H1 (cell line): ENCODE data around the gene PHF14. TPM values are rescaled to one million over a fixed set of nuclear protein-coding genes. Genes with fewer than 3 reads are reported as not detected.

Experiments used
- CTCF ChIA-PET: fragments of 300-600 bp; sonication (Branson Sonifier 250); formaldehyde crosslinking; loops from one replicate; lab custom pipeline; 2021; ENCODE audit not compliant: partially characterized antibody; lab: Charles Lee
- POLR2A ChIA-PET: fragments of 300-600 bp; sonication (Branson Sonifier 250); formaldehyde crosslinking; loops from one replicate; lab custom pipeline; 2021; ENCODE audit warnings: inconsistent platforms; ENCODE audit not compliant: partially characterized antibody; lab: Charles Lee
- DNase-seq, 2 experiments: peaks; one replicate each; pipeline versions ENCODE4 v3.0.0 to v3.0.0-alpha.2; 2010 to 2022; ENCODE audit warnings: low spot score in 2 of 2, low read depth in 1 of 2, mixed read lengths in 1 of 2
- FAIRE-seq: peaks from 2 replicates; lab custom pipeline; 2011; peaks lifted over from hg19 to GRCh38; lab: Jason Lieb, UNC
- H2AFZ ChIP-seq: 2 replicates; pipeline ENCODE4 v1.8.1; 2012; ENCODE audit warnings: low read length, inconsistent platforms
- H2AK5ac ChIP-seq: 2 replicates; pipeline ENCODE4 v1.6.1; 2013; ENCODE audit warnings: low read depth, low read length
- H2BK120ac ChIP-seq: replicated peaks from 2 replicates; pipeline ENCODE3; 2013; ENCODE audit warnings: low read depth, low read length, inconsistent platforms
- H2BK12ac ChIP-seq: 2 replicates; pipeline ENCODE4 v1.6.1; 2013; ENCODE audit warnings: low read depth, low read length
- H2BK15ac ChIP-seq: 2 replicates; pipeline ENCODE4 v1.6.1; 2013; ENCODE audit warnings: low read length
- H2BK20ac ChIP-seq: 2 replicates; pipeline ENCODE4 v1.6.1; 2013; ENCODE audit warnings: low read length
- H2BK5ac ChIP-seq: 2 replicates; pipeline ENCODE4 v1.6.1; 2013; ENCODE audit warnings: low read depth, low read length
- H3K14ac ChIP-seq: 2 replicates; pipeline ENCODE4 v1.6.1; 2013; ENCODE audit warnings: inconsistent platforms; ENCODE audit not compliant: insufficient read length
- H3K18ac ChIP-seq: 2 replicates; pipeline ENCODE4 v1.6.1; 2013; ENCODE audit warnings: low read length; ENCODE audit errors: extremely low read depth
- H3K23ac ChIP-seq: 2 replicates; pipeline ENCODE4 v1.6.1; 2013; ENCODE audit warnings: inconsistent platforms; ENCODE audit not compliant: insufficient read length
- H3K23me2 ChIP-seq: 2 replicates; pipeline ENCODE4 v1.6.1; 2013; ENCODE audit warnings: low read depth, low read length
- H3K27ac ChIP-seq: 2 replicates; pipeline ENCODE4 v1.6.1; 2011; ENCODE audit warnings: low read depth, low read length, inconsistent platforms
- H3K27me3 ChIP-seq, 4 experiments: replicated peaks in 1 of 4; 1 replicate in 1 of 4; 2 replicates in 3 of 4; pipeline versions ENCODE4 v1.6.1 to v1.8.1; 2011 to 2013; ENCODE audit warnings: low read length in 3 of 4, mild to moderate bottlenecking in 3 of 4, inconsistent platforms in 2 of 4, mixed read lengths in 2 of 4, moderate library complexity in 1 of 4; ENCODE audit not compliant: control insufficient read depth in 3 of 4, insufficient read depth in 3 of 4; ENCODE audit errors: extremely low read depth in 1 of 4
- H3K36me3 ChIP-seq, 4 experiments: 2 replicates each; pipeline versions ENCODE4 v1.6.1 to v1.8.1; 2011 to 2013; ENCODE audit warnings: mild to moderate bottlenecking in 4 of 4, low read length in 3 of 4, moderate library complexity in 2 of 4, control low read depth in 1 of 4, inconsistent platforms in 1 of 4; ENCODE audit not compliant: insufficient read depth in 4 of 4, control insufficient read depth in 2 of 4
- H3K4ac ChIP-seq: replicated peaks from 2 replicates; pipeline ENCODE3; 2013; ENCODE audit warnings: low read length, low read depth, mixed read lengths, inconsistent platforms; ENCODE audit not compliant: insufficient read length
- H3K4me1 ChIP-seq, 4 experiments: replicated peaks in 1 of 4; 1 replicate in 1 of 4; 2 replicates in 3 of 4; pipeline versions ENCODE4 v1.6.1 to v1.8.1; 2011 to 2013; ENCODE audit warnings: low read length in 3 of 4, inconsistent platforms in 2 of 4, mixed read lengths in 1 of 4; ENCODE audit not compliant: insufficient read depth in 4 of 4, control insufficient read depth in 3 of 4
- H3K4me2 ChIP-seq, 2 experiments: 2 replicates each; pipeline versions ENCODE4 v1.6.1 to v1.8.1; 2011 to 2013; ENCODE audit warnings: low read depth in 2 of 2, low read length in 2 of 2, control low read depth in 1 of 2, inconsistent platforms in 1 of 2, mild to moderate bottlenecking in 1 of 2; ENCODE audit not compliant: insufficient read depth in 1 of 2
- H3K4me3 ChIP-seq, 4 experiments: fragments of 200-600, 300-600 bp in 1 of 4; sonication (generic), shearing (Covaris generic), sonication (Bioruptor Twin) in 1 of 4; 2 replicates each; pipeline versions ENCODE4 v1.5.1 to v1.8.1; 2011 to 2016; ENCODE audit warnings: low read length in 4 of 4, low read depth in 3 of 4, control low read depth in 2 of 4, inconsistent platforms in 2 of 4, mild to moderate bottlenecking in 2 of 4, mixed read lengths in 1 of 4, moderate library complexity in 1 of 4; ENCODE audit not compliant: insufficient read depth in 2 of 4; ENCODE audit errors: extremely low read depth in 1 of 4
- H3K56ac ChIP-seq: replicated peaks from 2 replicates; pipeline ENCODE3; 2013; ENCODE audit warnings: low read depth, mild to moderate bottlenecking, mixed read lengths, low read length, inconsistent platforms; ENCODE audit not compliant: insufficient read length
- H3K79me1 ChIP-seq: 2 replicates; pipeline ENCODE4 v1.6.1; 2013; ENCODE audit warnings: low read depth, low read length, control low read depth
- H3K79me2 ChIP-seq, 2 experiments: 2 replicates each; pipeline versions ENCODE4 v1.6.1 to v1.8.1; 2012 to 2013; ENCODE audit warnings: low read length in 2 of 2, mild to moderate bottlenecking in 2 of 2, inconsistent platforms in 1 of 2; ENCODE audit not compliant: insufficient read depth in 2 of 2, control insufficient read depth in 1 of 2
- H3K9ac ChIP-seq, 4 experiments: replicated peaks in 1 of 4; 1 replicate in 1 of 4; 2 replicates in 3 of 4; pipeline versions ENCODE4 v1.6.1 to v1.8.1; 2011 to 2013; ENCODE audit warnings: low read depth in 3 of 4, low read length in 3 of 4, control low read depth in 2 of 4, mild to moderate bottlenecking in 2 of 4, moderate library complexity in 2 of 4, inconsistent platforms in 1 of 4; ENCODE audit errors: extremely low read depth in 1 of 4
- H3K9me3 ChIP-seq, 2 experiments: 2 replicates each; pipeline versions ENCODE4 v1.6.1 to v1.8.1; 2012 to 2013; ENCODE audit warnings: mild to moderate bottlenecking in 2 of 2, moderate library complexity in 2 of 2, control low read depth in 1 of 2, inconsistent platforms in 1 of 2, low read depth in 1 of 2, low read length in 1 of 2, mixed read lengths in 1 of 2; ENCODE audit not compliant: insufficient read depth in 2 of 2
- H4K20me1 ChIP-seq, 2 experiments: replicated peaks in 1 of 2; 2 replicates each; pipeline versions ENCODE3 to v1.8.1; 2011 to 2013; ENCODE audit warnings: inconsistent platforms in 2 of 2, low read length in 2 of 2, mild to moderate bottlenecking in 1 of 2; ENCODE audit not compliant: insufficient read depth in 2 of 2, control insufficient read depth in 1 of 2
- H4K5ac ChIP-seq: 2 replicates; pipeline ENCODE4 v1.6.1; 2013; ENCODE audit warnings: low read length, low read depth, mixed read lengths, inconsistent platforms; ENCODE audit not compliant: insufficient read length
- H4K8ac ChIP-seq: 2 replicates; pipeline ENCODE4 v1.8.0; 2013; ENCODE audit warnings: mild to moderate bottlenecking, moderate library complexity, low read length, inconsistent platforms; ENCODE audit not compliant: insufficient read depth; ENCODE audit errors: extremely low read depth
- H4K91ac ChIP-seq: replicated peaks from 2 replicates; pipeline ENCODE3; 2013; ENCODE audit warnings: low read length, mixed read lengths, inconsistent platforms; ENCODE audit not compliant: insufficient read length
- ATF2 ChIP-seq: IDR thresholded peaks from 2 replicates; pipeline ENCODE4 v1.6.1; 2012; ENCODE audit warnings: low read length, inconsistent platforms
- EZH2 ChIP-seq: fragments of 200-600 bp; sonication (generic); IDR thresholded peaks from 2 replicates; pipeline ENCODE4 v1.7.1; 2012; ENCODE audit warnings: low read depth, mild to moderate bottlenecking, moderate library complexity, low read length, inconsistent platforms; ENCODE audit not compliant: severe bottlenecking
- GABPA ChIP-seq: IDR thresholded peaks from 2 replicates; pipeline ENCODE4 v1.6.1; 2011; ENCODE audit warnings: mild to moderate bottlenecking, low read length, moderate library complexity, borderline replicate concordance; ENCODE audit not compliant: insufficient read depth
- JUN ChIP-seq: IDR thresholded peaks from 2 replicates; pipeline ENCODE4 v1.6.1; 2011; ENCODE audit warnings: low read depth, mild to moderate bottlenecking, improper control_type of control experiment, low read length
- KDM5A ChIP-seq: fragments of 200-600 bp; IDR thresholded peaks from 2 replicates; pipeline ENCODE4 v1.7.1; 2012; ENCODE audit warnings: mild to moderate bottlenecking, low read length, inconsistent platforms, mixed read lengths
- PHF8 ChIP-seq: fragments of 200-600 bp; sonication (generic); conservative IDR thresholded peaks from 2 replicates; pipeline ENCODE4 v1.7.1; 2012; ENCODE audit warnings: low read depth, mild to moderate bottlenecking, inconsistent platforms, low read length, moderate library complexity
- RFX5 ChIP-seq: IDR thresholded peaks from 2 replicates; pipeline ENCODE4 v1.6.1; 2011; ENCODE audit warnings: low read depth, low read length, improper control_type of control experiment, borderline replicate concordance
- SIN3A ChIP-seq, 2 experiments: IDR thresholded peaks in 1 of 2; conservative IDR thresholded peaks in 1 of 2; 2 replicates each; pipeline ENCODE4 v1.6.1; 2011 to 2012; ENCODE audit warnings: low read length in 2 of 2, improper control_type of control experiment in 1 of 2, low read depth in 1 of 2, mild to moderate bottlenecking in 1 of 2
- SIRT6 ChIP-seq: IDR thresholded peaks from one replicate; pipeline ENCODE4 v1.7.1; 2012; ENCODE audit warnings: low read length, inconsistent platforms
- TAF7 ChIP-seq: optimal IDR thresholded peaks from 2 replicates; pipeline ENCODE3; 2011; ENCODE audit warnings: low read depth, mild to moderate bottlenecking, inconsistent platforms, low read length, moderate library complexity, borderline replicate concordance
- TCF12 ChIP-seq: IDR thresholded peaks from 2 replicates; pipeline ENCODE4 v1.6.1; 2011; ENCODE audit warnings: low read depth, mild to moderate bottlenecking, low read length
- WGBS, 2 experiments: shearing (Covaris generic) in 1 of 2; methylation state at CpG; one replicate each; pipeline versions ENCODE4 v1.1.6 to v1.1.7; 2013 to 2015; ENCODE audit warnings: low lambda C conversion rate in 2 of 2, mixed read lengths in 2 of 2, inconsistent platforms in 1 of 2, low coverage in 1 of 2, missing lambda C conversion rate in 1 of 2; ENCODE audit not compliant: insufficient replicate concordance in 2 of 2, insufficient coverage in 1 of 2, insufficient read length in 1 of 2; ENCODE audit errors: extremely low coverage in 1 of 2, missing lambda C conversion rate in 1 of 2; 5-methylcytosine and 5-hydroxymethylcytosine counted together
- polyA plus RNA-seq, 7 experiments: library from polyadenylated mRNA; depleted of rRNA in 3 of 7; stranded (reverse) in 5 of 7; unstranded in 2 of 7; fragments of >200 nt in 5 of 7; fragments of 200-250 nt in 2 of 7; gene quantifications; 1 replicate in 5 of 7; 2 replicates in 1 of 7; 4 replicates in 1 of 7; pipeline versions ENCODE4 v1.2.1 to v1.2.3, GENCODE V29; 2011 to 2013; ENCODE audit warnings: missing spikeins in 2 of 7, mixed read lengths in 2 of 7
- total RNA-seq: library from RNA; stranded (reverse); fragmentation: NEBNext Ultra II Directional; extraction: Animal tissue kit (Norgen Biotek cat#: 25700); gene quantifications from 2 replicates; pipeline ENCODE4 v1.2.1, GENCODE V29; 2021

Gene PHF14
- total and polyA plus RNA-seq, 2 of the 8 experiments (the other 6 are each of a cell fraction or from before 2014, with no cell fraction given): 17.9 to 70.6 TPM

DNA sequence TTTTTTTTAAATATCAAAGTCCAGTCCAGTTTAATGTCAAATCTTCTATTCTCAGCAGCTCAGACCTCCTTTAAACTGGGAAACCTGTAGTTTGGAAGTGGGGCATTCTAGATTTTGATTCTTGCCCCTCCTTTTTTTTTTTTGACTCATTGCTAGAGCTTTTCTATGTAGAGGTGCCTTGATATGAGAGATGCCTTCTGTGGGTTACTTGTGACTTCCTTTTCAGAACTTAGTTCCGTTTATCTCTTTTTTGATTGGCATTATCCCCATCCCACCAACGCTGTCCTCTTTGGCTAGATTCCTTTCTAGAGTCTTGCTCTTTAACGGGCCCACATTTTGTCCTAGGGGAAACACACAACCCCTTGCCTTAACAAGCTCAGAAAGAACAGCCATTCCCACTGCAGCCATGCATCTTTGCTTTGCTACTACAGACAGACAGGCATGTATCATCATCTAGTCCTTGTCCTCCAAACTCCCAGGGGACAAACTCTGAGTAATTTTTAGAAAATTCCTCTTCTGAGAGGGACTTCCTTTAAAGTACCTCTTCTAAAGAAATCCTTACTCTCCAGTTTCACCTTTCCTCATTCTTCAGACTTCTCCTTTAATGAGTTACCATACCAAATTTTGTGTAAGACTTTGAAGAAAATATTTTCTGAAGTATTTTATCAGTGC is 153.6 kb downstream of the PHF14 start:
- 83% methylated on average over 3 of the region's 3 CpGs; no CpG with 5 or more reads in 1 of the 2 experiments for WGBS, 2 experiments
- H3K4ac ChIP-seq: no peak overlapping the region
- no peak overlapping the region for H3K56ac ChIP-seq
- H3K9ac ChIP-seq: no peak overlapping the region
- DNase-seq (no peak), FAIRE-seq (no peak)
- H4K5ac ChIP-seq: no peak overlapping the region
- no peak overlapping the region for H2BK120ac ChIP-seq
- no peaks in the 10 kb centered on the region; the same call in 1 of the 2 replicates for H3K23me2 ChIP-seq
- no peak overlapping the region for H2AFZ ChIP-seq
- no peak overlapping the region for H3K27ac ChIP-seq
- no peak overlapping the region for H3K14ac ChIP-seq
- POLR2A ChIA-PET: interaction anchor here (0.7 kb wide), 1 partner anchor 71 kb away, joined by 5 read pairs; no protein-coding TSS in a partner anchor
- H3K36me3 ChIP-seq: no peaks in the 10 kb centered on the region
- CTCF ChIA-PET: interaction anchor here (0.6 to 1.0 kb wide), 4 partner anchors 84 to 433 kb away, joined by 3 to 4 read pairs (median 3); no protein-coding TSS in a partner anchor
- no peak overlapping the region for H3K4me3 ChIP-seq
- H2AK5ac ChIP-seq: no peak overlapping the region
- no peak overlapping the region for H3K18ac ChIP-seq
- H3K79me2 ChIP-seq: no peaks in the 10 kb centered on the region
- no peak overlapping the region for H4K91ac ChIP-seq
- H3K4me1 ChIP-seq: no peaks in the 10 kb centered on the region
- no peaks in the 10 kb centered on the region for H3K27me3 ChIP-seq
- no peak overlapping the region for H3K4me2 ChIP-seq
- no peaks in the 10 kb centered on the region for H3K79me1 ChIP-seq
- H2BK20ac ChIP-seq: no peak overlapping the region
- H2BK15ac ChIP-seq: no peak overlapping the region
- H4K8ac ChIP-seq: no peak overlapping the region
- no peaks in the 10 kb centered on the region for H3K9me3 ChIP-seq
- H3K23ac ChIP-seq: no peak overlapping the region
- no peaks in the 10 kb centered on the region for H4K20me1 ChIP-seq
- no peak overlapping the region for H2BK12ac ChIP-seq
- no peak overlapping the region for H2BK5ac ChIP-seq
- TF ChIP-seq RFX5 (no peak), ATF2 (no peak), PHF8 (no peak), JUN (no peak), TCF12 (no peak), EZH2 (no peak), KDM5A (no peak), TAF7 (no peak), GABPA (no peak), SIRT6 (no peak), SIN3A (conservative IDR thresholded peaks at IDR 0.05 in 1 of 2, IDR thresholded peaks at IDR 0.05 in 1 of 2; ENCODE audit: low read depth in 1 of 2, low read length in 2 of 2) (no peak)
